ENCODE results near the gene FAM107B.
A peak's percentile ranks its signal among the peaks of the same experiment; 100 is the strongest.
"Not testable (repeated sequence)": the region's sequence is repeated elsewhere in the genome, so short reads cannot be mapped to it uniquely, and the experiment has no call there.

FAM107B gene

DNA sequence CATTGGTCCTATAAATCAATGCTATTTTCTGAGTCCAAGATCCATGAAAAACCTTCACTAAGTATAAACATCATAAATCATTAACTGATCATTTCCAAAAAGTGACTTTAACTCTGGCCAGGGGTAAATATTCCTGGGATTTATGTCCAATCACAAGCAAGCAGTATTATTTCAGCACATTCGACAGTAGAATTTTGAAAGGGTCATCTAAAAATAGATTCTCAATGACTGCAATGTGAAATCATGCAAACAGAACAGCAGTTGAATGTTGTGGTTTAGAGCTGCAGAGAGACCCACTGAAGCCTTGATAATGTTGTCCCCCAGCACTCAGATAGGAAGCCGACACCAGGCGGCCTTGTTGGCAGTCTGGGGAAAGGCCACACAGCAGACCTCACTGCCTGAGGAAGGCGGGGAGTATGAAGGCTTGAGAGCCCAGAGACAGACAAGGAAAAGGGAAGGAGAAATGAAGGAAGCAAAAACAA is 38.1 kb downstream of the FAM107B start:
- H3K4me1 ChIP-seq (ENCODE audit: control insufficient read depth, insufficient read depth, low read length, poor library complexity, severe bottlenecking) = peaks cover 16% of the 10 kb centered on the region
- H3K4me3 ChIP-seq (ENCODE audit: extremely low read depth, insufficient read depth, low read length, poor library complexity, severe bottlenecking) = no peak overlapping the region
- 69 to 89% methylated on average over 3 to 4 of the region's 4 CpGs for WGBS, 2 experiments (ENCODE audit: insufficient coverage in 2 of 2)
- no peaks in the 10 kb centered on the region for H3K36me3 ChIP-seq (ENCODE audit: control insufficient read depth, insufficient read depth, low read length)
- peaks cover 11% of the 10 kb centered on the region for H3K9me3 ChIP-seq (ENCODE audit: control insufficient read depth, low read length)
- peak overlapping the region; percentile 81 for H3K27ac ChIP-seq (ENCODE audit: low read depth, low read length, severe bottlenecking)

GRCh38 chr10:14736043-14736442 is 38.7 kb downstream of the FAM107B start:
- Histone ChIP-seq H3K4me1 (ENCODE audit: control insufficient read depth, insufficient read depth, low read length, poor library complexity, severe bottlenecking) (peaks cover 16% of the 10 kb centered on the region), H3K4me3 (ENCODE audit: extremely low read depth, insufficient read depth, low read length, poor library complexity, severe bottlenecking) (no peak overlapping the region), H3K27ac (ENCODE audit: low read depth, low read length, severe bottlenecking) (peak overlapping the region; percentile 81), H3K9me3 (ENCODE audit: control insufficient read depth, low read length) (peaks cover 11% of the 10 kb centered on the region), H3K36me3 (ENCODE audit: control insufficient read depth, insufficient read depth, low read length) (no peaks in the 10 kb centered on the region)
- WGBS, 2 experiments (ENCODE audit: insufficient coverage in 2 of 2) = 86% methylated on average over 1 of the region's 2 CpGs; no CpG with 5 or more reads in 1 of the 2 experiments

DNA sequence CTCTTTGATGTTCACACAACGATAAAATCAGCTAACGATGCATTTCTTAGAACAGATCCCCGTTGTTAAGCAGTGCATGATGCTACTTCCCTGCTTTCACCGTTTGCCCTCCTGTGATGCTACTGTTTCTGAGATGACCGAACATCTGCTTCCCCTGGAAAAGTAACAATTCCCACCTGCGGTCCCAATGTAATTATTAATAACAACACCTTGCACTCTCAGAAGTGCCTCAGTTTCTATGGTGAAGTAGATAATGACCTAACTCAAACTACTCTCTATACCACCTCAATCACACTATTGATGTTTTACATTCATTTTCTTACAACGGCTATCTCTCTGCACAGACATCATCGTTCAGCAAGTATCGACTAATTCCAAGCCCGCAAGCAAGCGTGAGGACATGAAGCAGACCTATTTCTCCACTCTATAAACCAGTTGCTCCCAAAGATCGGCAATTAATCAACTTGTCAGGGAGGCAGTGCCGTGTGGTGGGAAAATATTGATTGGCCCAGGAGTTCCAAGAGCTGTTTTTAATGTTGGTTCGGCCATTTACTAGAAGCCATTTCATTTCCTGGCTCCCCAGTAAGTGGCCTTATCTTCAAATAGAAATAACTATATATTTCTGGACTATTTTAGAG is 42.7 kb downstream of the FAM107B start:
- H3K4me1 ChIP-seq (ENCODE audit: control insufficient read depth, insufficient read depth, low read length, poor library complexity, severe bottlenecking) = peaks cover 9% of the 10 kb centered on the region
- no peaks in the 10 kb centered on the region for H3K36me3 ChIP-seq (ENCODE audit: control insufficient read depth, insufficient read depth, low read length)
- H3K4me3 ChIP-seq (ENCODE audit: extremely low read depth, insufficient read depth, low read length, poor library complexity, severe bottlenecking) = no peak overlapping the region
- H3K9me3 ChIP-seq (ENCODE audit: control insufficient read depth, low read length) = no peaks in the 10 kb centered on the region
- WGBS, 2 experiments (ENCODE audit: insufficient coverage in 2 of 2) = 85 to 93% methylated on average over 8 to 9 of the region's 14 CpGs
- H3K27ac ChIP-seq (ENCODE audit: low read depth, low read length, severe bottlenecking) = no peak overlapping the region

- 67% methylated on average over 1 of the region's 3 CpGs; no CpG with 5 or more reads in 1 of the 2 experiments for whole genome bisulfite sequencing, 2 experiments (ENCODE audit: insufficient coverage in 2 of 2)
- H3K9me3 ChIP-seq (ENCODE audit: control insufficient read depth, low read length) = no peaks in the 10 kb centered on the region
- H3K4me3 ChIP-seq (ENCODE audit: extremely low read depth, insufficient read depth, low read length, poor library complexity, severe bottlenecking) = no peak overlapping the region
- no peak overlapping the region for H3K27ac ChIP-seq (ENCODE audit: low read depth, low read length, severe bottlenecking)
- H3K36me3 ChIP-seq (ENCODE audit: control insufficient read depth, insufficient read depth, low read length) = no peaks in the 10 kb centered on the region
- H3K4me1 ChIP-seq (ENCODE audit: control insufficient read depth, insufficient read depth, low read length, poor library complexity, severe bottlenecking) = no peaks in the 10 kb centered on the region
Measured at GRCh38 chr10:14728346-14728745, 46.4 kb downstream of the FAM107B start.

- H3K4me3 ChIP-seq (ENCODE audit: extremely low read depth, insufficient read depth, low read length, poor library complexity, severe bottlenecking) = no peak overlapping the region
- no peaks in the 10 kb centered on the region for H3K4me1 ChIP-seq (ENCODE audit: control insufficient read depth, insufficient read depth, low read length, poor library complexity, severe bottlenecking)
- H3K27ac ChIP-seq (ENCODE audit: low read depth, low read length, severe bottlenecking) = no peak overlapping the region
- no peaks in the 10 kb centered on the region for H3K36me3 ChIP-seq (ENCODE audit: control insufficient read depth, insufficient read depth, low read length)
- no CpG with 5 or more reads among the region's 1 CpG for WGBS, 2 experiments (ENCODE audit: insufficient coverage in 2 of 2)
- H3K9me3 ChIP-seq (ENCODE audit: control insufficient read depth, low read length) = no peaks in the 10 kb centered on the region
Measured at GRCh38 chr10:14727924-14728323, 46.8 kb downstream of the FAM107B start.

DNA sequence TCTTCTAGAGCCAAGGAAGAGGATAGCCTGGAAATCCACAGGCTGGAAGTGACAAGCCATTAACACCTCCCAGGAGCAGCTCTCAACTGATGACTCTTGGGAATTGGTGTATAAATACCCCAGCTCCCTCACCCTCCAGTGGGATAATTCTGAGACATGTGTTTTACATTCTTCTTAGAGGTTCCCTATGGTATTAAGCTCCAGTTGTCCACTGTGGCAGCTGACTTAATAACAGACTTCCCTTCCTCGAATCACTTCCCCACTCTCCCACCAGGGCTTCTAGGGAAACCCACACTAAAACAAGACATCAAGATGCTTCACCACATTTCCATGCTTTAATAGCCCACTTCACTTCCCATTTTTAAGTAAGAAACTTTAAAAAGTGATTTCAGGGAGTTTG is 47.2 kb downstream of the FAM107B start:
- H3K9me3 ChIP-seq (ENCODE audit: control insufficient read depth, low read length) = no peaks in the 10 kb centered on the region
- no peaks in the 10 kb centered on the region for H3K4me1 ChIP-seq (ENCODE audit: control insufficient read depth, insufficient read depth, low read length, poor library complexity, severe bottlenecking)
- no peak overlapping the region for H3K4me3 ChIP-seq (ENCODE audit: extremely low read depth, insufficient read depth, low read length, poor library complexity, severe bottlenecking)
- H3K36me3 ChIP-seq (ENCODE audit: control insufficient read depth, insufficient read depth, low read length) = no peaks in the 10 kb centered on the region
- no peak overlapping the region for H3K27ac ChIP-seq (ENCODE audit: low read depth, low read length, severe bottlenecking)
- WGBS, 2 experiments (ENCODE audit: insufficient coverage in 2 of 2) = 71% methylated on average over 1 of the region's 1 CpG; no CpG with 5 or more reads in 1 of the 2 experiments

- WGBS, 2 experiments (ENCODE audit: insufficient coverage in 2 of 2) = 100% methylated on average over 2 of the region's 2 CpGs; no CpG with 5 or more reads in 1 of the 2 experiments
- no peaks in the 10 kb centered on the region for H3K9me3 ChIP-seq (ENCODE audit: control insufficient read depth, low read length)
- no peaks in the 10 kb centered on the region for H3K4me1 ChIP-seq (ENCODE audit: control insufficient read depth, insufficient read depth, low read length, poor library complexity, severe bottlenecking)
Measured at GRCh38 chr10:14724931-14725330, 49.8 kb downstream of the FAM107B start.

GRCh38 chr10:14723052-14723689 is 51.5 kb downstream of the FAM107B start:
- Histone ChIP-seq H3K4me1 (ENCODE audit: control insufficient read depth, insufficient read depth, low read length, poor library complexity, severe bottlenecking) (no peaks in the 10 kb centered on the region), H3K9me3 (ENCODE audit: control insufficient read depth, low read length) (no peaks in the 10 kb centered on the region), H3K27ac (ENCODE audit: low read depth, low read length, severe bottlenecking) (no peak overlapping the region), H3K4me3 (ENCODE audit: extremely low read depth, insufficient read depth, low read length, poor library complexity, severe bottlenecking) (no peak overlapping the region), H3K36me3 (ENCODE audit: control insufficient read depth, insufficient read depth, low read length) (no peaks in the 10 kb centered on the region)
- 87 to 97% methylated on average over 4 to 5 of the region's 5 CpGs for WGBS, 2 experiments (ENCODE audit: insufficient coverage in 2 of 2)

More at GRCh38 chr10:14724931-14725330, 49.8 kb downstream of the FAM107B start:
- Histone ChIP-seq H3K27ac (ENCODE audit: low read depth, low read length, severe bottlenecking) (no peak overlapping the region), H3K36me3 (ENCODE audit: control insufficient read depth, insufficient read depth, low read length) (no peaks in the 10 kb centered on the region), H3K4me3 (ENCODE audit: extremely low read depth, insufficient read depth, low read length, poor library complexity, severe bottlenecking) (no peak overlapping the region)

DNA sequence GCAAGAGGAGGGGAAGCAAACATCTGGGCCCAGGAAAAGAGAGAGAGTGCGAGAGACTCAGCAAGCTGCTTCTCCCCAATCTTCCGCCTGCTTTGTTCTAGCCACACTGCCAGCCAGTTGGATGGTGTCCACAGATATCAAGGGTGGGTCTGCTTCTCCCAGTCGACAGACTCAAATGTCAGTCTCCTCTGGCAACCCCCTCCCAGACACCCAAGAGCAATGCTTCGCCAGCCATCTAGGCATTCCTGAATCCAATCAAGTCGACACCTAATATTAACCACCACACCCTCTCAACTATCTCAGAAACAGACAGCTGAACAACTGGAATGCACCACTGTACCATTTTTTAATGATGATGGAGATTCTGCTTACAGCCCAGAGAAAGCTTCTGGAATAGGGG is 57.1 kb downstream of the FAM107B start:
- Histone ChIP-seq H3K36me3 (ENCODE audit: control insufficient read depth, insufficient read depth, low read length) (no peaks in the 10 kb centered on the region), H3K4me3 (ENCODE audit: extremely low read depth, insufficient read depth, low read length, poor library complexity, severe bottlenecking) (no peak overlapping the region), H3K4me1 (ENCODE audit: control insufficient read depth, insufficient read depth, low read length, poor library complexity, severe bottlenecking) (no peaks in the 10 kb centered on the region), H3K27ac (ENCODE audit: low read depth, low read length, severe bottlenecking) (no peak overlapping the region), H3K9me3 (ENCODE audit: control insufficient read depth, low read length) (no peaks in the 10 kb centered on the region)
- 67 to 85% methylated on average over 3 to 4 of the region's 5 CpGs for WGBS, 2 experiments (ENCODE audit: insufficient coverage in 2 of 2)

- 87 to 100% methylated on average over 3 of the region's 5 CpGs for WGBS, 2 experiments (ENCODE audit: insufficient coverage in 2 of 2)
- H3K4me3 ChIP-seq (ENCODE audit: extremely low read depth, insufficient read depth, low read length, poor library complexity, severe bottlenecking) = no peak overlapping the region
- H3K27ac ChIP-seq (ENCODE audit: low read depth, low read length, severe bottlenecking) = no peak overlapping the region
- H3K4me1 ChIP-seq (ENCODE audit: control insufficient read depth, insufficient read depth, low read length, poor library complexity, severe bottlenecking) = no peaks in the 10 kb centered on the region
- H3K9me3 ChIP-seq (ENCODE audit: control insufficient read depth, low read length) = no peaks in the 10 kb centered on the region
- H3K36me3 ChIP-seq (ENCODE audit: control insufficient read depth, insufficient read depth, low read length) = no peaks in the 10 kb centered on the region
Measured at GRCh38 chr10:14712991-14713424, 61.7 kb downstream of the FAM107B start.

- H3K4me1 ChIP-seq (ENCODE audit: control insufficient read depth, insufficient read depth, low read length, poor library complexity, severe bottlenecking); H3K36me3 ChIP-seq (ENCODE audit: control insufficient read depth, insufficient read depth, low read length); H3K9me3 ChIP-seq (ENCODE audit: control insufficient read depth, low read length); H3K27ac ChIP-seq (ENCODE audit: low read depth, low read length, severe bottlenecking); H3K4me3 ChIP-seq (ENCODE audit: extremely low read depth, insufficient read depth, low read length, poor library complexity, severe bottlenecking): not testable (repeated sequence)
- 81 to 100% methylated on average over 2 of the region's 3 CpGs for WGBS, 2 experiments (ENCODE audit: insufficient coverage in 2 of 2)
Measured at GRCh38 chr10:14709344-14709743, 65.4 kb downstream of the FAM107B start.

All from mesodermal cell (in vitro differentiated cells).